Measurements from ENCODE around the gene MYOM1.

DNA sequence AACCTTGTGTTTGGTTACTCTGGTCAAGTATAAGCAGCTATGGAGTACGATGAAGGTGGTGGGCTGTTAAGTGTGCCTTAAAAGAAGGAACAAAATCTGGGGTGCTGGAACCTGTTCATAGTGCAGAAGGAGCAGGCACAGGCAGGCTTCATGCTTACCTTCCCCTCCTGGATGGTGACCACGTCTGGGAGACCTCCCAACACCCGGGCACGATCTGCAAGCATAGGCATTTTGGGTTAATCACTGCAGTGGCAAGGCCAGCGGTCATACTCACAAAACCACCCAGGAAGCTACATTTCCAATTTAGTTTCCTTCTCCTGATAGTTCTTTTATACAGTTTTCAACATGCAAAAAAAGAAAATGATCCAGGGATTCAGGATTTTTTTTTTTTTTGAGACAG is 148.1 kb downstream of the MYOM1 start:
- TF ChIP-seq, protein P1, sequence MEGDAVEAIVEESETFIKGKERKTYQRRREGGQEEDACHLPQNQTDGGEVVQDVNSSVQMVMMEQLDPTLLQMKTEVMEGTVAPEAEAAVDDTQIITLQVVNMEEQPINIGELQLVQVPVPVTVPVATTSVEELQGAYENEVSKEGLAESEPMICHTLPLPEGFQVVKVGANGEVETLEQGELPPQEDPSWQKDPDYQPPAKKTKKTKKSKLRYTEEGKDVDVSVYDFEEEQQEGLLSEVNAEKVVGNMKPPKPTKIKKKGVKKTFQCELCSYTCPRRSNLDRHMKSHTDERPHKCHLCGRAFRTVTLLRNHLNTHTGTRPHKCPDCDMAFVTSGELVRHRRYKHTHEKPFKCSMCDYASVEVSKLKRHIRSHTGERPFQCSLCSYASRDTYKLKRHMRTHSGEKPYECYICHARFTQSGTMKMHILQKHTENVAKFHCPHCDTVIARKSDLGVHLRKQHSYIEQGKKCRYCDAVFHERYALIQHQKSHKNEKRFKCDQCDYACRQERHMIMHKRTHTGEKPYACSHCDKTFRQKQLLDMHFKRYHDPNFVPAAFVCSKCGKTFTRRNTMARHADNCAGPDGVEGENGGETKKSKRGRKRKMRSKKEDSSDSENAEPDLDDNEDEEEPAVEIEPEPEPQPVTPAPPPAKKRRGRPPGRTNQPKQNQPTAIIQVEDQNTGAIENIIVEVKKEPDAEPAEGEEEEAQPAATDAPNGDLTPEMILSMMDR (IDR thresholded peaks at IDR 0.05): no peak
- TF ChIP-seq POLR2A (IDR thresholded peaks at IDR 0.05): no peak
